ENCODE results near the gene ATP13A1. TPM values are rescaled to one million over a fixed set of nuclear protein-coding genes. Genes with fewer than 3 reads are reported as not detected.

ATP13A1 gene
- total RNA-seq, 1 experiment from 2014 or later, result 73.7 TPM

DNA sequence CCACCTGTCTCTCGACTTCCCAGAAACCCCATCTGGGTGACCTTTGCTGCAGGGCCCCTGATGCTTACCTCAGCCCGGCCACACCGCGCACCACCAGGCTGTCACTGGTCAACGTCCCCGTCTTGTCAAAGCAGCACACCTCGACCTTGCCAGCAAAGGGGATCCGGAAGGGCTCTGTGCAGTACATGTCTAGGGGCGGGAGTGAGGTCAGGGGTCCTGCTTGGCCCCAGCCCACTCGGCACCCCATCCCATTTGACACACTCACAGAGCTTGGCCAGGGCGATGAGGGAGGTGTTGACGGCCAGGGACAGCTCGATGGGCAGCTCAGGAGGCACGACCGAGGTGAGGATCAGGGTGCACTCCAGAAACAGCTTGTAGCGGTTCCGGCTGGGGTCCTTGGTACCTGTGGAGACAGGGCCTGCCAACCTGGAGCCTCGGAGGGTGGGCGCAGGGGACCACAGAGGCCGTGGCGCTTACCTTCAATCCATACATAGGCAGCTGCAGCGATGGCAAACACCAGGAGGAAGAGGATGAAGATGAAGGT lies 8.4 kb downstream of the ATP13A1 start:
- BruUV-seq (replicated peaks), result no TSS peak
- TF ChIP-seq RAD21 (IDR thresholded peaks at IDR 0.05; ENCODE audit: low read depth) (no peak), CEBPB (IDR thresholded peaks at IDR 0.05; ENCODE audit: low read depth) (no peak), CBX3 (IDR thresholded peaks at IDR 0.05; ENCODE audit: low read depth) (no peak), TCF7L2 (IDR thresholded peaks at IDR 0.05; ENCODE audit: borderline replicate concordance, extremely low read depth, insufficient read depth, insufficient read length) (no peak)
- Histone ChIP-seq H3K4me3 (replicated peaks in 1 of 2; ENCODE audit: low read depth in 1 of 2, low read length in 2 of 2) (no peak overlapping the region), H3K4me1 (ENCODE audit: control insufficient read depth in 1 of 2, insufficient read depth in 2 of 2, low read length in 2 of 2) (peaks cover 0 to 6% of the 10 kb centered on the region in 2 experiments; a peak in 1 of 4 replicates), H3K9me3 (ENCODE audit: control insufficient read depth in 1 of 2, insufficient read depth in 1 of 2, low read depth in 1 of 2, low read length in 2 of 2) (no peaks in the 10 kb centered on the region), H3K27ac (ENCODE audit: low read depth, low read length) (no peak overlapping the region), H2AFZ (ENCODE audit: low read depth, low read length, poor library complexity, severe bottlenecking) (no peak overlapping the region), H3K9ac (ENCODE audit: low read length) (no peak overlapping the region), H3K4me2 (ENCODE audit: low read length) (no peak overlapping the region), H3K27me3 (ENCODE audit: insufficient read depth, low read length) (no peaks in the 10 kb centered on the region), H3K9me2 (ENCODE audit: insufficient read depth) (no peaks in the 10 kb centered on the region), H4K20me1 (ENCODE audit: insufficient read depth) (no peaks in the 10 kb centered on the region), H3K79me2 (ENCODE audit: insufficient read depth, low read length) (peaks cover 13% of the 10 kb centered on the region), H3K36me3 (ENCODE audit: control insufficient read depth in 1 of 2, insufficient read depth in 2 of 2, low read length in 2 of 2) (peaks cover 56 to 61% of the 10 kb centered on the region in 2 experiments)
- ChIA-PET CTCF (no interaction called here), RAD21 (ENCODE audit: low non-redundant PET in 1 of 2, low total read pairs in 2 of 2, uncharacterized antibody in 2 of 2, unreplicated experiment in 2 of 2) (no interaction called here), POLR2A (no interaction called here)
- intact Hi-C loops (cut with micrococcal nuclease), result no loop called here
- DNase-seq (ENCODE audit: low read depth, low spot score) (no peak), ATAC-seq (no peak)

DNA sequence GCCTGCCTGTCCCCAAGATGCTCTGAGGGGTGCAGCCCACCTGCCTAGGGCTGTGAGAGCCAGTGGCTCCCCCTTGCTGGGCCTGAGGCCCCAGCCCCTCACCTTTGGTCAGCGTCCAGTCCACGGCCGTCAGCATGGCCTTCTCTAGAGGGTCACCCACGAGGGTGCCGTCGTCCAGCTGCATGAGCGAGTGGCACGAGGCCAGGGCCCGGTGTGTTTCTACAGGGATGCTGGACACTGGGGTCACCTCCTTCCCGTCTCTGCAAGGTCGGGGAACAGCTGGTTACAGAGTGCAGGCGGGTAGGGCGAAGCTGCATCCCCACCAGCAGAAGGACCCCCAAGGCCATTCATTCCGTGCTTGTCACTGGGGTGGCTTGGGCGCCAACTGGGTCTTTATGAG lies 9.0 kb downstream of the ATP13A1 start:
- Histone ChIP-seq H3K27me3 (ENCODE audit: insufficient read depth, low read length) (no peaks in the 10 kb centered on the region), H4K20me1 (ENCODE audit: insufficient read depth) (no peaks in the 10 kb centered on the region), H3K9me3 (ENCODE audit: control insufficient read depth in 1 of 2, insufficient read depth in 1 of 2, low read depth in 1 of 2, low read length in 2 of 2) (no peaks in the 10 kb centered on the region), H3K4me1 (ENCODE audit: control insufficient read depth in 1 of 2, insufficient read depth in 2 of 2, low read length in 2 of 2) (no peaks in the 10 kb centered on the region), H2AFZ (ENCODE audit: low read depth, low read length, poor library complexity, severe bottlenecking) (no peak overlapping the region), H3K4me2 (ENCODE audit: low read length) (no peak overlapping the region), H3K4me3 (replicated peaks in 1 of 2; ENCODE audit: low read depth in 1 of 2, low read length in 2 of 2) (no peak overlapping the region), H3K36me3 (ENCODE audit: control insufficient read depth in 1 of 2, insufficient read depth in 2 of 2, low read length in 2 of 2) (peaks cover 54 to 55% of the 10 kb centered on the region in 2 experiments), H3K9ac (ENCODE audit: low read length) (no peak overlapping the region), H3K79me2 (ENCODE audit: insufficient read depth, low read length) (peaks cover 6% of the 10 kb centered on the region), H3K9me2 (ENCODE audit: insufficient read depth) (no peaks in the 10 kb centered on the region), H3K27ac (ENCODE audit: low read depth, low read length) (no peak overlapping the region)
- intact Hi-C loops (cut with micrococcal nuclease), result no loop called here
- DNase-seq (ENCODE audit: low read depth, low spot score) (no peak), ATAC-seq (no peak)
- BruUV-seq (replicated peaks), result no TSS peak
- RAD21 ChIA-PET (ENCODE audit: low non-redundant PET in 1 of 2, low total read pairs in 2 of 2, uncharacterized antibody in 2 of 2, unreplicated experiment in 2 of 2), result no interaction called here
- POLR2A ChIA-PET, result interaction anchor here (1.4 kb wide), 1 partner anchor 9 kb away, joined by 3 read pairs; no protein-coding TSS in a partner anchor
- CTCF ChIA-PET, result no interaction called here
- TF ChIP-seq, protein P1, sequence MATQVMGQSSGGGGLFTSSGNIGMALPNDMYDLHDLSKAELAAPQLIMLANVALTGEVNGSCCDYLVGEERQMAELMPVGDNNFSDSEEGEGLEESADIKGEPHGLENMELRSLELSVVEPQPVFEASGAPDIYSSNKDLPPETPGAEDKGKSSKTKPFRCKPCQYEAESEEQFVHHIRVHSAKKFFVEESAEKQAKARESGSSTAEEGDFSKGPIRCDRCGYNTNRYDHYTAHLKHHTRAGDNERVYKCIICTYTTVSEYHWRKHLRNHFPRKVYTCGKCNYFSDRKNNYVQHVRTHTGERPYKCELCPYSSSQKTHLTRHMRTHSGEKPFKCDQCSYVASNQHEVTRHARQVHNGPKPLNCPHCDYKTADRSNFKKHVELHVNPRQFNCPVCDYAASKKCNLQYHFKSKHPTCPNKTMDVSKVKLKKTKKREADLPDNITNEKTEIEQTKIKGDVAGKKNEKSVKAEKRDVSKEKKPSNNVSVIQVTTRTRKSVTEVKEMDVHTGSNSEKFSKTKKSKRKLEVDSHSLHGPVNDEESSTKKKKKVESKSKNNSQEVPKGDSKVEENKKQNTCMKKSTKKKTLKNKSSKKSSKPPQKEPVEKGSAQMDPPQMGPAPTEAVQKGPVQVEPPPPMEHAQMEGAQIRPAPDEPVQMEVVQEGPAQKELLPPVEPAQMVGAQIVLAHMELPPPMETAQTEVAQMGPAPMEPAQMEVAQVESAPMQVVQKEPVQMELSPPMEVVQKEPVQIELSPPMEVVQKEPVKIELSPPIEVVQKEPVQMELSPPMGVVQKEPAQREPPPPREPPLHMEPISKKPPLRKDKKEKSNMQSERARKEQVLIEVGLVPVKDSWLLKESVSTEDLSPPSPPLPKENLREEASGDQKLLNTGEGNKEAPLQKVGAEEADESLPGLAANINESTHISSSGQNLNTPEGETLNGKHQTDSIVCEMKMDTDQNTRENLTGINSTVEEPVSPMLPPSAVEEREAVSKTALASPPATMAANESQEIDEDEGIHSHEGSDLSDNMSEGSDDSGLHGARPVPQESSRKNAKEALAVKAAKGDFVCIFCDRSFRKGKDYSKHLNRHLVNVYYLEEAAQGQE (IDR thresholded peaks at IDR 0.05; ENCODE audit: low read depth), result no peak
- TF ChIP-seq CEBPB (IDR thresholded peaks at IDR 0.05; ENCODE audit: low read depth) (no peak), CBX3 (IDR thresholded peaks at IDR 0.05; ENCODE audit: low read depth) (no peak), ZNF274 (IDR thresholded peaks at IDR 0.05; ENCODE audit: low read depth, low read length) (no peak), YY1 (IDR thresholded peaks at IDR 0.05; ENCODE audit: extremely low read depth, insufficient replicate concordance, low read depth, low read length) (no peak), SRF (IDR thresholded peaks at IDR 0.05; ENCODE audit: low read depth) (no peak)
- TF ChIP-seq, protein P2, sequence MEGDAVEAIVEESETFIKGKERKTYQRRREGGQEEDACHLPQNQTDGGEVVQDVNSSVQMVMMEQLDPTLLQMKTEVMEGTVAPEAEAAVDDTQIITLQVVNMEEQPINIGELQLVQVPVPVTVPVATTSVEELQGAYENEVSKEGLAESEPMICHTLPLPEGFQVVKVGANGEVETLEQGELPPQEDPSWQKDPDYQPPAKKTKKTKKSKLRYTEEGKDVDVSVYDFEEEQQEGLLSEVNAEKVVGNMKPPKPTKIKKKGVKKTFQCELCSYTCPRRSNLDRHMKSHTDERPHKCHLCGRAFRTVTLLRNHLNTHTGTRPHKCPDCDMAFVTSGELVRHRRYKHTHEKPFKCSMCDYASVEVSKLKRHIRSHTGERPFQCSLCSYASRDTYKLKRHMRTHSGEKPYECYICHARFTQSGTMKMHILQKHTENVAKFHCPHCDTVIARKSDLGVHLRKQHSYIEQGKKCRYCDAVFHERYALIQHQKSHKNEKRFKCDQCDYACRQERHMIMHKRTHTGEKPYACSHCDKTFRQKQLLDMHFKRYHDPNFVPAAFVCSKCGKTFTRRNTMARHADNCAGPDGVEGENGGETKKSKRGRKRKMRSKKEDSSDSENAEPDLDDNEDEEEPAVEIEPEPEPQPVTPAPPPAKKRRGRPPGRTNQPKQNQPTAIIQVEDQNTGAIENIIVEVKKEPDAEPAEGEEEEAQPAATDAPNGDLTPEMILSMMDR (IDR thresholded peaks at IDR 0.05 in 2 of 3, conservative IDR thresholded peaks at IDR 0.05 in 1 of 3; ENCODE audit: borderline replicate concordance in 1 of 3, insufficient read depth in 1 of 3, low read depth in 2 of 3, low read length in 2 of 3), result no peak
- TF ChIP-seq, protein P3, sequence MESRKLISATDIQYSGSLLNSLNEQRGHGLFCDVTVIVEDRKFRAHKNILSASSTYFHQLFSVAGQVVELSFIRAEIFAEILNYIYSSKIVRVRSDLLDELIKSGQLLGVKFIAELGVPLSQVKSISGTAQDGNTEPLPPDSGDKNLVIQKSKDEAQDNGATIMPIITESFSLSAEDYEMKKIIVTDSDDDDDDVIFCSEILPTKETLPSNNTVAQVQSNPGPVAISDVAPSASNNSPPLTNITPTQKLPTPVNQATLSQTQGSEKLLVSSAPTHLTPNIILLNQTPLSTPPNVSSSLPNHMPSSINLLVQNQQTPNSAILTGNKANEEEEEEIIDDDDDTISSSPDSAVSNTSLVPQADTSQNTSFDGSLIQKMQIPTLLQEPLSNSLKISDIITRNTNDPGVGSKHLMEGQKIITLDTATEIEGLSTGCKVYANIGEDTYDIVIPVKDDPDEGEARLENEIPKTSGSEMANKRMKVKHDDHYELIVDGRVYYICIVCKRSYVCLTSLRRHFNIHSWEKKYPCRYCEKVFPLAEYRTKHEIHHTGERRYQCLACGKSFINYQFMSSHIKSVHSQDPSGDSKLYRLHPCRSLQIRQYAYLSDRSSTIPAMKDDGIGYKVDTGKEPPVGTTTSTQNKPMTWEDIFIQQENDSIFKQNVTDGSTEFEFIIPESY (IDR thresholded peaks at IDR 0.05; ENCODE audit: extremely low read depth, insufficient replicate concordance, low read length), result no peak
- TF ChIP-seq, protein P4, sequence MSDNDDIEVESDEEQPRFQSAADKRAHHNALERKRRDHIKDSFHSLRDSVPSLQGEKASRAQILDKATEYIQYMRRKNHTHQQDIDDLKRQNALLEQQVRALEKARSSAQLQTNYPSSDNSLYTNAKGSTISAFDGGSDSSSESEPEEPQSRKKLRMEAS (IDR thresholded peaks at IDR 0.05), result no peak

All from HCT116 (cell line).